Osteoblast (primary cell): ENCODE measurements around the gene PSMB3. TPM values are rescaled to one million over a fixed set of nuclear protein-coding genes. Genes with fewer than 3 reads are reported as not detected.
A peak's percentile ranks its signal among the peaks of the same experiment; 100 is the strongest.

Experiments used
- DNase-seq: peaks from one replicate; pipeline ENCODE4 v3.0.0; 2011; ENCODE audit warnings: low spot score, mixed read lengths; ENCODE audit not compliant: insufficient read length; ENCODE audit errors: missing footprints
- H2AFZ ChIP-seq: 2 replicates; pipeline ENCODE4 v1.6.0; 2011; ENCODE audit warnings: mild to moderate bottlenecking, low read length
- H3K27ac ChIP-seq: 2 replicates; pipeline ENCODE4 v1.5.1; 2011; ENCODE audit warnings: mild to moderate bottlenecking, low read depth, low read length, moderate library complexity
- H3K27me3 ChIP-seq: 2 replicates; pipeline ENCODE4 v1.6.0; 2012; ENCODE audit warnings: mild to moderate bottlenecking, control low read depth, inconsistent platforms, low read length, moderate library complexity; ENCODE audit not compliant: insufficient read depth
- H3K36me3 ChIP-seq: 2 replicates; pipeline ENCODE4 v1.5.1; 2011; ENCODE audit warnings: mild to moderate bottlenecking, low read length, control low read depth, moderate library complexity; ENCODE audit not compliant: insufficient read depth
- H3K4me1 ChIP-seq: 2 replicates; pipeline ENCODE4 v1.5.1; 2011; ENCODE audit warnings: mild to moderate bottlenecking, low read length, control low read depth, moderate library complexity; ENCODE audit not compliant: insufficient read depth
- H3K4me2 ChIP-seq: 2 replicates; pipeline ENCODE4 v1.6.0; 2011; ENCODE audit warnings: mild to moderate bottlenecking, low read length; ENCODE audit not compliant: insufficient read depth
- H3K4me3 ChIP-seq: fragments of 200-600 bp; sonication (generic); 3 replicates; pipeline ENCODE4 v1.5.1; 2012; ENCODE audit warnings: mild to moderate bottlenecking, low read length, inconsistent platforms; ENCODE audit not compliant: insufficient read depth
- H3K79me2 ChIP-seq: 2 replicates; pipeline ENCODE4 v1.6.0; 2012; ENCODE audit warnings: mild to moderate bottlenecking, low read length, control low read depth, inconsistent platforms; ENCODE audit not compliant: insufficient read depth
- H3K9me3 ChIP-seq: 2 replicates; pipeline ENCODE4 v1.5.1; 2011; ENCODE audit warnings: low read depth, low read length, control low read depth
- H4K20me1 ChIP-seq: 2 replicates; pipeline ENCODE4 v1.6.0; 2012; ENCODE audit warnings: mild to moderate bottlenecking, low read length, control low read depth; ENCODE audit not compliant: insufficient read depth
- CTCF ChIP-seq: IDR thresholded peaks from 2 replicates; pipeline ENCODE4 v1.5.1; 2011; ENCODE audit warnings: mild to moderate bottlenecking, low read depth, low read length, moderate library complexity; ENCODE audit errors: extremely low read depth
- total RNA-seq: library from RNA; depleted of rRNA; stranded (reverse); fragments of >200 nt; gene quantifications from 2 replicates; pipeline ENCODE4 v1.2.3, GENCODE V29; 2012

The PSMB3 gene
- total RNA-seq, 1 donor, result 235 TPM

DNA sequence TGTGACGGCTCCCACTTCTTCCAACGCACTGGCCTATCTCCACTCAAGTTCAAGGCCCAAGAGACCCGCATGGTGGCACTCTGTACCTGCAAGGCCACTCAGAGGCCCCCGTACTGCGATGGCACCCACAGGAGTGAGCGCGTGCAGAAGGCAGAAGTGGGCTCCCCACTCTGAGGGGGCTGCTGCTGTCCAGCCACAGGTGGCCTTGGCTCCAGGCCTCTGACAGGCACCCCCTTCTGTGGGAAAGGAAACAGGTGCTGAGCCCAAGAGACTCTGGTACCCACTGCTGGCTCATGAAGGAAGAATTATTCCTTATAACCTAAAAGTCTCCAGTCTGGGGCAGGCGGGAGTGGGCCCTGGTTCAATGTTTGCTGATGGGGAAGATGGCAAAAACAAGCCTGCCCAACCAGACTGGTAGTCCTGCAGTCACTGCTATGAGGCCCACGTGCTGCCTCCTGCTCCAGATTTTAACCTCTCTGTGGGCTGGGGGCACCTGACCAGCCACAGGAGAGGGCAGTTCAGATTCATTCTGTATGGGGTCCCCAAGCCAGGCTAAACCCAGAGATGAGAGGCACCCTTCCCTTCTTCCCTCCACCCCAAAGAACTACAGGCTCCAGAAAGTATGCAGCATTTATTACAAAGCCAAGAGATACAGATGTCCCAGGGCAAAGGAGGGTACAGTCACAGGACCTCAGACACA, 19.1 kb upstream of the PSMB3 start:
- Histone ChIP-seq H3K4me3 (no peak overlapping the region), H3K79me2 (peaks cover 39% of the 10 kb centered on the region), H3K9me3 (no peaks in the 10 kb centered on the region), H3K36me3 (peaks cover 41% of the 10 kb centered on the region), H3K27me3 (no peaks in the 10 kb centered on the region), H3K4me2 (no peak overlapping the region), H3K4me1 (peaks cover 18% of the 10 kb centered on the region), H4K20me1 (peaks cover 41% of the 10 kb centered on the region), H2AFZ (no peak overlapping the region), H3K27ac (no peak overlapping the region)
- DNase-seq, result peak; percentile 41
- no peak for TF ChIP-seq CTCF

- H3K4me1 ChIP-seq, result peaks cover 18% of the 10 kb centered on the region
- H3K9me3 ChIP-seq, result no peaks in the 10 kb centered on the region
- TF ChIP-seq CTCF, result no peak
- peaks cover 49% of the 10 kb centered on the region for H3K36me3 ChIP-seq
- H3K27me3 ChIP-seq, result no peaks in the 10 kb centered on the region
- H2AFZ ChIP-seq, result no peak overlapping the region
- DNase-seq, result peak; percentile 65
- H4K20me1 ChIP-seq, result peaks cover 43% of the 10 kb centered on the region
- no peak overlapping the region for H3K4me3 ChIP-seq
- no peak overlapping the region for H3K4me2 ChIP-seq
- H3K27ac ChIP-seq, result no peak overlapping the region
- H3K79me2 ChIP-seq, result peaks cover 47% of the 10 kb centered on the region
Observed at GRCh38 chr17:38733982-38734973, 18.3 kb upstream of the PSMB3 start.

DNA sequence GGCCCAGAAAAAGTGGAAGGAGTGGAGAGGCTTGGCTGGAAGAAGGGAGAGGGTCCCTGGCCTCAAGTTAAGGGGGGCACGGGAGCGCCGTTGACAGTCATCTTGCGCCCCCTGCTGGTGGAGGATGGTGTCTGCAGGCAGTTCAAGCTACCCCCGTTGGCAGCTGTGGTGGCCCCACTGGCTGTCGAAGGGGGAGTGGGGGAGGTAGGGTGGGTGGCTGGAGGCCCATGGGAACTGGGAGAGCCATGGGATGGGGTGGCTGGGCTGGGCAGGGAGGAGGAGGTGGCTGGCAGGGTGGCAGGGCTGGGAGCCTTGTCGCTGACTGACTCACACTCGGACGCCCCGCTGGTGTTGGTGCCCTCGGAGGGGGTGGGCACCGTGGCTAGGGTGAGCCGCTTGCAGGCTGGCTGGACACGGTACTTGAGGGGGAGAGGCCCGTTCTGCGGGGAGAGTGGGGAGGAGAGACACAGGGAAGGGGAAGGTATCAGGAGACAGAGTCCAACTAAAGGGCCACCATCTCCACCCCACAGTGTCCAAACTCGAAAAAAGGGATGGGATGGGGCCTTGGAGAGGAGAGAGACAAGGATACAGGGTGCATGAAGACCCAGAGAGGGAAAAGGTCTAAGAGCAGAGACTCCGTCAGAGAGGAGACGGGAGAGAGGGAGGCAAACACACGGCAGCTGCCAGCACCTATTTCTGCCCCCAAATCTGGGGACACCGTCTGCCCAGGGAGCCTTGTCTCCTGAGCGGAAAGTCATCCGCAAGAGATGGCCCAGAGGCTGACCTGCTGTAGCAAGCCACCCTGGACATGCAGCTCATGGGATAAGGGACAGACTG, 17.2 kb upstream of the PSMB3 start:
- Histone ChIP-seq H3K4me1 (peaks cover 18% of the 10 kb centered on the region), H4K20me1 (peaks cover 51% of the 10 kb centered on the region), H3K4me3 (no peak overlapping the region), H3K79me2 (peaks cover 58% of the 10 kb centered on the region), H3K4me2 (no peak overlapping the region), H3K36me3 (peaks cover 54% of the 10 kb centered on the region), H3K9me3 (no peaks in the 10 kb centered on the region), H2AFZ (no peak overlapping the region), H3K27me3 (no peaks in the 10 kb centered on the region), H3K27ac (peak overlapping the region; percentile 23)
- peak; percentile 97 for DNase-seq
- TF ChIP-seq CTCF, result peak; percentile 78
